HepG2 (cell line): ENCODE measurements around the gene MYL6. TPM values are rescaled to one million over a fixed set of nuclear protein-coding genes. Genes with fewer than 3 reads are reported as not detected.

Source experiments
- GMEB1 ChIP-seq: sonication (generic); formaldehyde crosslinking; IDR thresholded peaks from 2 replicates; pipeline ENCODE4 v1.5.1; 2020; ENCODE audit warnings: missing genetic modification reagents, mild to moderate bottlenecking, borderline replicate concordance
- KLF16 ChIP-seq, 2 experiments: sonication (generic) in 1 of 2; formaldehyde crosslinking in 1 of 2; IDR thresholded peaks; 2 replicates each; pipeline versions ENCODE4 v1.6.1 to v1.8.0; 2016 to 2023; ENCODE audit warnings: missing genetic modification reagents in 2 of 2, missing compliant biosample characterization in 1 of 2
- MBD4 ChIP-seq: IDR thresholded peaks from 2 replicates; pipeline ENCODE4 v1.6.1; 2012; ENCODE audit warnings: low read length, inconsistent platforms, borderline replicate concordance
- MIER2 ChIP-seq: IDR thresholded peaks from 2 replicates; pipeline ENCODE4 v1.6.1; 2016; ENCODE audit warnings: missing biosample characterization, missing genetic modification reagents
- MLLT10 ChIP-seq: sonication (generic); formaldehyde crosslinking; IDR thresholded peaks from 2 replicates; pipeline ENCODE4 v1.4.0; 2020; ENCODE audit warnings: missing genetic modification reagents
- MXD4 ChIP-seq: IDR thresholded peaks from 2 replicates; pipeline ENCODE4 v1.6.1; 2016; ENCODE audit warnings: mild to moderate bottlenecking, missing biosample characterization, missing genetic modification reagents
- MYNN ChIP-seq: sonication (generic); formaldehyde crosslinking; IDR thresholded peaks from 2 replicates; pipeline ENCODE4 v1.4.0; 2020; ENCODE audit warnings: mild to moderate bottlenecking, low read depth, missing genetic modification reagents
- PLRG1 ChIP-seq: fragments of 450-650 bp; conservative IDR thresholded peaks from 2 replicates; pipeline ENCODE4 v1.6.1; 2016
- TCF7L2 ChIP-seq: IDR thresholded peaks from 2 replicates; pipeline ENCODE4 v1.6.1; 2011; ENCODE audit warnings: mild to moderate bottlenecking, low read depth, low read length, moderate library complexity
- TEAD3 ChIP-seq: optimal IDR thresholded peaks from 2 replicates; pipeline ENCODE3; 2016; ENCODE audit warnings: borderline replicate concordance
- ZBTB10 ChIP-seq: sonication (generic); formaldehyde crosslinking; IDR thresholded peaks from 2 replicates; pipeline ENCODE4 v1.4.0; 2020; ENCODE audit warnings: missing genetic modification reagents, borderline replicate concordance
- ZFP36 ChIP-seq: fragments of 150-350 bp; IDR thresholded peaks from 2 replicates; pipeline ENCODE4 v1.6.1; 2018; ENCODE audit warnings: borderline replicate concordance, low read length, low read depth; ENCODE audit not compliant: partially characterized antibody
- ZMAT5 ChIP-seq: sonication (generic); formaldehyde crosslinking; IDR thresholded peaks from 2 replicates; pipeline ENCODE4 v1.5.0; 2020; ENCODE audit warnings: mild to moderate bottlenecking, low read depth, missing genetic modification reagents, borderline replicate concordance
- ZNF331 ChIP-seq: sonication (generic); formaldehyde crosslinking; IDR thresholded peaks from 2 replicates; pipeline ENCODE4 v1.4.0; 2020; ENCODE audit warnings: missing genetic modification reagents
- ZNF333 ChIP-seq: sonication (generic); formaldehyde crosslinking; IDR thresholded peaks from 2 replicates; pipeline ENCODE4 v1.4.0; 2020; ENCODE audit warnings: mild to moderate bottlenecking, missing genetic modification reagents, borderline replicate concordance
- ZNF367 ChIP-seq: sonication (generic); formaldehyde crosslinking; IDR thresholded peaks from 2 replicates; pipeline ENCODE4 v1.4.0; 2020; ENCODE audit warnings: missing genetic modification reagents, borderline replicate concordance
- ZNF432 ChIP-seq: sonication (generic); formaldehyde crosslinking; IDR thresholded peaks from 2 replicates; pipeline ENCODE4 v1.5.0; 2020; ENCODE audit warnings: missing genetic modification reagents, mild to moderate bottlenecking, borderline replicate concordance
- ZNF441 ChIP-seq: sonication (generic); formaldehyde crosslinking; IDR thresholded peaks from 2 replicates; pipeline ENCODE4 v1.7.0; 2021; ENCODE audit warnings: missing genetic modification reagents, borderline replicate concordance
- ZNF558 ChIP-seq: sonication (generic); formaldehyde crosslinking; IDR thresholded peaks from 2 replicates; pipeline ENCODE4 v1.9.0; 2022; ENCODE audit warnings: mild to moderate bottlenecking, missing genetic modification reagents, borderline replicate concordance
- ZNF710 ChIP-seq: sonication (generic); formaldehyde crosslinking; IDR thresholded peaks from 2 replicates; pipeline ENCODE4 v1.5.0; 2020; ENCODE audit warnings: mild to moderate bottlenecking, missing genetic modification reagents, borderline replicate concordance
- ZNF784 ChIP-seq: sonication (generic); formaldehyde crosslinking; IDR thresholded peaks from 2 replicates; pipeline ENCODE4 v1.5.1; 2020; ENCODE audit warnings: missing genetic modification reagents, mild to moderate bottlenecking, borderline replicate concordance
- ZNF891 ChIP-seq: sonication (generic); formaldehyde crosslinking; IDR thresholded peaks from 2 replicates; pipeline ENCODE4 v1.5.0; 2020; ENCODE audit warnings: mild to moderate bottlenecking, missing genetic modification reagents
- polyA plus RNA-seq, 8 experiments: library from polyadenylated mRNA; depleted of rRNA in 3 of 8; stranded (reverse) in 7 of 8; unstranded in 1 of 8; fragments of >200 nt; fragmentation: Illumina TruSeq in 4 of 8; extraction: Trizol in 4 of 8; gene quantifications; 2 replicates each; pipeline versions ENCODE4 v1.2.1 to v1.2.3, GENCODE V29; 2011 to 2016; ENCODE audit warnings: low read depth in 4 of 8, missing spikeins in 1 of 8, mixed read lengths in 1 of 8; ENCODE audit not compliant: insufficient read depth in 1 of 8
- total RNA-seq, 5 experiments: library from RNA; depleted of rRNA; stranded (reverse); fragments of >200 nt; fragmentation: Illumina TruSeq; extraction: Trizol; gene quantifications; 2 replicates each; pipeline ENCODE4 v1.2.3, GENCODE V29; 2016; ENCODE audit warnings: low read depth in 1 of 5

Gene MYL6
- total and polyA plus RNA-seq, 2 of the 13 experiments (the other 11 are each of a cell fraction or from before 2014, with no cell fraction given): 1,127 to 1,192 TPM

GRCh38 chr12:56189099-56189917 is 31.1 kb downstream of the MYL6 start, which contains the start of gene SMARCC2 (continued):
- no peak for TF ChIP-seq GMEB1 (CRISPR knock-in tag)
- peak; percentile 99 for TF ChIP-seq ZFP36
- TF ChIP-seq ZNF432 (CRISPR knock-in tag): no peak
- TF ChIP-seq MYNN (CRISPR knock-in tag): no peak
- TF ChIP-seq ZNF784 (CRISPR knock-in tag): no peak
- no peak for TF ChIP-seq MLLT10 (CRISPR knock-in tag)
- no peak for TF ChIP-seq MXD4 (CRISPR knock-in tag)
- no peak for TF ChIP-seq ZNF558
- TF ChIP-seq ZMAT5 (CRISPR knock-in tag): no peak
- TF ChIP-seq ZNF333 (CRISPR knock-in tag): 0 out of 2 replicates have a peak, but pooled peaks have one; percentile 75
- no peak for TF ChIP-seq TCF7L2
- 0 out of 2 replicates have a peak, but pooled peaks have one; percentile 29 for TF ChIP-seq ZNF891 (CRISPR knock-in tag)
- TF ChIP-seq PLRG1: no peak
- TF ChIP-seq TEAD3: peak; percentile 36
- no peak for TF ChIP-seq ZNF367
- TF ChIP-seq ZBTB10 (CRISPR knock-in tag): no peak
- no peak for TF ChIP-seq ZNF441
- TF ChIP-seq MIER2 (CRISPR knock-in tag): no peak
- no peak for TF ChIP-seq KLF16 (CRISPR knock-in tag; IDR thresholded peaks at IDR 0.05)
- TF ChIP-seq ZNF331 (CRISPR knock-in tag): peak; percentile 20; the same call in 1 of the 2 replicates
- TF ChIP-seq ZNF710 (CRISPR knock-in tag): 0 out of 2 replicates have a peak, but pooled peaks have one; percentile 47
- no peak for TF ChIP-seq MBD4
